ENCODE data around the gene PATZ1.
"Not testable (repeated sequence)": the region's sequence is repeated elsewhere in the genome, so short reads cannot be mapped to it uniquely, and the experiment has no call there.

PATZ1 gene, protein sequence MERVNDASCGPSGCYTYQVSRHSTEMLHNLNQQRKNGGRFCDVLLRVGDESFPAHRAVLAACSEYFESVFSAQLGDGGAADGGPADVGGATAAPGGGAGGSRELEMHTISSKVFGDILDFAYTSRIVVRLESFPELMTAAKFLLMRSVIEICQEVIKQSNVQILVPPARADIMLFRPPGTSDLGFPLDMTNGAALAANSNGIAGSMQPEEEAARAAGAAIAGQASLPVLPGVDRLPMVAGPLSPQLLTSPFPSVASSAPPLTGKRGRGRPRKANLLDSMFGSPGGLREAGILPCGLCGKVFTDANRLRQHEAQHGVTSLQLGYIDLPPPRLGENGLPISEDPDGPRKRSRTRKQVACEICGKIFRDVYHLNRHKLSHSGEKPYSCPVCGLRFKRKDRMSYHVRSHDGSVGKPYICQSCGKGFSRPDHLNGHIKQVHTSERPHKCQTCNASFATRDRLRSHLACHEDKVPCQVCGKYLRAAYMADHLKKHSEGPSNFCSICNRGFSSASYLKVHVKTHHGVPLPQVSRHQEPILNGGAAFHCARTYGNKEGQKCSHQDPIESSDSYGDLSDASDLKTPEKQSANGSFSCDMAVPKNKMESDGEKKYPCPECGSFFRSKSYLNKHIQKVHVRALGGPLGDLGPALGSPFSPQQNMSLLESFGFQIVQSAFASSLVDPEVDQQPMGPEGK

DNA sequence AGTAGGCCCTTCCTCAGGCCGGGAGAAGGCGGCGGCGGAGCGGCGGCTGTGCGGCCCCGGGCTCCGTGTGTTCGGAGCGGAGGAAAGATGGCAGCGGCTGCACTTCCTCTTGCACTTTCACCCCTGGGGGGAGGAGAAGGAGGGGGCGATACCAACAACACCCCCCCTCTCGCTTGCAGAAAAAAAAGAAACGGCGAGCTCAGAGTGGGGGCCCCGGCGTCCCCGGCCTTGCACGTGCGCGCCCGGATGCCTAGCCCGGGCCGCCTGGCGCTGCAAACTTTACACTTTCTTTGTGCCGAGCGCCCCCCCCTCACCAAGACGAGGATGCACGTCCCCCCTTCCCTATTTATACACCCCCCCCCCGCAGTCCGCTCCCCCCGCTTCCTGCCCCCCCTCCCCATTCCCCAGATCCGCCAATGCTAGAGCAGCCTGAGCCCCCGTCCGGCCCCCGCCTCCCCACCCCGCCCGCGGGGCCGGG, at the start of gene PATZ1:
Gene PATZ1, minus strand, starts transcription at position 92 of the 478 bp plus-strand sequence. CDS start 744 bp downstream, outside the sequence.
- peak; percentile 87 for DNase-seq

DNA sequence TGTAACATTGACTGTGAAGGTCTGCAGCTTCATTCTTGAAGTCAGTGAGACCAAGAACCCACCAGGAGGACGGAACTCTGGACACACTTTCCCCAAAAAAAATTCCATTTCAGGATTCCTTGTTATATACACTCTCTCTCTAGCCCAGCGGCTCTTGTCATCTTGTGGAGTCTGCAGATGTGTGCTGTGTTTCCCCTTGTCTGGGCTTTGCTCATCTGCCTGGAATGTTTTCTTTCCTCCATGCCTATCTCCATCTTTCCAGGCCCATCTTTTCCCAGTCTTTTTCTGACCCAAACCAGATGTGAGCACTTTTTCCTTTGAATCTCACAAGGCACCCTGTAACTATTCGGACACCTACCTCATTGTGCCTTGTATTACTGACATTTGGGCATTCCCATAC, 48.2 kb upstream of the PATZ1 start:
- peak; percentile 63 for DNase-seq

DNA sequence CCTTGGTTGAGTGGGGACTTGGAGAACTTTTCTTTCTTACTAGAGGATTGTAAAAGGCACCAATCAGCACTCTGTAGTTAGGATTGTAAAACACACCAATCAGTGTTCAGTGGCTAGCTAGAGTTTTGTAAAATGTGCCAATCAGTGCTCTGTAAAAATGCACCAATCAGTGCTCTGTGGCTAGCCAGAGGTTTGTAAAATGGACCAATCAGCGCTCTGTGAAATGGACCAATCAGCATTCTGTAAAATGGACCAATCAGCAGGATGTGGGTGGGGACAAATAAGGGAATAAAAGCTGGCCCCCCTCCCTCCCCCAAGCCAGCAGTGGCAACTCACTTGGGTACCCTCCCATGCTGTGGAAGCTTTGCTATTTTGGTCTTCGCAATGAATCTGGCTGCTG, 47.7 kb upstream of the PATZ1 start:
- DNase-seq = peak; percentile 10

DNA sequence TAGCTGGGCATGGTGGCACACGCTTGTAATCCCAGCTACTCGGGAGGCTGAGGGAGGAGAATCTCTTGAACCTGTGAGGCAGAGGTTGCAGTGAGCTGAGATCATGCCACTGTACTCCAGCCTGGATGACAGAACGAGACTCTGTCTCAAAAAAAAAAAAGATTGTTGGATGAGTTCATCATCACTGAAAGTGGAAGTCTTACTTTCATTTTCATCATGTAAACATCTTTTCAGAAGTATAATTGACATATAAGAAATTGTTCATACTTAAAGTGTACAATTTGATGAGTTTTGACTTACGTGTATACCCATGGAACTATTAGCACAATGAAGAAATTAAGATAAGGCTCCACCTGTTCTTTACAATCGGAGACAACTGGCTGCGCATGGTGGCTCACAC, 32.5 kb upstream of the PATZ1 start:
- DNase-seq = not testable (repeated sequence)

DNA sequence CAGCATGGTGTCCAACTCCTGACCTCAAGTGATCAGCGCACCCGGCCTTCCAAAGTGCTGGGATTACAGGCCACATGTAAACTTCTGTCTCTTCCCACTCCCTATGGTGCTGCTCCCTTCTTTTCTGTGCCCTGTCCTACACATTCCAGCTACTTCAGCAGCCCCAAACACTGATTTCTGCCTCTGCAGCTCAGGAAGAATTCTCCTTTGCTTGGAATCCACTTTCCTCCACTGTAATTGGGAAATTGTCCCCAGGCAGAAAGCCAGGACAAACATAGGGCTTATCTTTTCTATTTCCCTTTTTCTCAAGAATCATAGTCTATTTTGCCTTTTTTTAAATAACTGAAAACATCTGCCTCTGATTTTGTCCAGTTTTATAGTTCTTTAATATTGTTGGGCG, 32.0 kb upstream of the PATZ1 start:
- DNase-seq = peak; percentile 26

DNA sequence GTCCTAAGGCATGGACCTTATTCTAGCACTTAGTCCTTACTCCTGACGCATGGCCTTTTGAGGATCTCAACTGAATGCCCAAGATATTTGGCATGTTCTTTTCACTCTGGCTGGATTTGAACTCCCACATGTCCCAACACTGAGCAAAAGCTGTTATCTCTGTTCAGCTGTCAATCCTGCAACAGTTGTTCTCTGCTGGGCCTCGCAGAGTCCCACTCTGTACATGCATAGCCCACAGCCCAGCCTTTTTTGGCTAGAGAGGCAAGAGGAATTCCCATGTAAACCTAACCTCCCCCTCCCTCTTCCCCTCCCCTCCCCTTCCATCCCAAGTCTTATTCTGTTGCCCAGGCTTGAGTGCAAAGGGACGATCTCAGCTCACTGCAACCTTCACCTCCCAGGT, 31.5 kb upstream of the PATZ1 start:
- DNase-seq = no peak

DNA sequence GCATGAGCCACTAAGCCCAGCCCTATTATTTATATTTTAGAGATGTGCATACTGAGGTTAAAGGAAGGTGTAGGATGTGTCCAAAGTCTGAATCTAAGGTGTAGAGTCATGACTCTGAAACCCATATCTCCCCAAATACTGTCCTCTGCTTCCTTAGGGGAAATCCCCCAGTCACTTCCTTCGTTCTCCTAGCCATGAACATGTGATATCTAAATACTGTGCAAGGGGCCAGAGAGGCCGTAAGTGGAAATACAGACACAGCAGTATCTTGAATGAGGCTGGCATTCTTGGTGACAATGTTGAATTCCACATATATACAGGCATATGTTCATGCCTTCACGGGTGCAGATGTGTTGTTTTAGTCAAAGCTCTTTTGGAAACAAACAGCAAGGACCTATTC, 21.3 kb upstream of the PATZ1 start:
- no peak for DNase-seq

DNA sequence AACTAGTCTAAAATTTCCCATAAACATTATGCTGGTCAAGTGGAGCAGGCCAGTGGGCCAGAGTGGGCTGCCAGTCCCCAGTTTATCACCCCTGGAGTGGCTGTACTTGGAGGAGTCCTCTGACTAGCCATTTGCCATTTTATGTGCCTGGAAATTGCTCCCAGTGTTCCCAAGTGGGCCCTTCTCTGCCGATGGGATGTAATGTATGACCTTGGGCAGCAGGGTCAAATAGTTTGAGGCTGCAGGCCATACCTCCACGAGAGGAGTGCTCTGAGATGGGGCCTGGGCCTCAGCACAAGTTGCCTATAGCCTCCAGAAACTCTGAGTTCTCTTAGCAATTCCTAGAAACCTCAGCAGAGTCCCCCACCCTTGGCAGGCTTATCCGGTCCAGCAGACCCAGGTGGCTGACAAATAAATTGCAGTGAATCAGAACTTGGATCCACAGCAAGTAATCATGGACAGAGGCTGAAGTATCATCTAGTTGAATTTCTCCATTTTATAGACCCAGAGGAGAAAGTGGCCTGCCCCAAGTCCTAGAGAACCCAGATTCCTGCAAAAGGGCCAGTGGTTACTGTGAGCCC, 17.8 kb upstream of the PATZ1 start:
- no peak for DNase-seq

DNA sequence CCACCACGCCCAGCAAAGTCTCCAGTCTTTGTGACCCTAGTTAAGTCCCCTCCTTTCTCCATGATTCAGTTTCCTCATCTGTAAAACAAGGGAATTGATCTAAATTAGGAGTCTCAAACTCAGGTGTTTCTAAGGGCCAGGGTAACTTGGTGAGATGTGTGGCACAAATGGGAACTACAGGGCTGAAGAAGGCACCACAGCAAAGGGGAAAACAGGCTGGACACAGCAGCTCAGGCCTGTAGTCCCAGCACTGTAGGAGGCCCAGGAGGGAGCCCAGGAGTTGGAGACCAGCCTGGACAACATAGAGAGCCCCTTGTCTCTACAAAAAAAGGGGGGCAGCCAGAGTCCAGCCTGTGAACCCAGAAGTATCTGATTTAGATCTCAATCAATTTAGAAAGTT, 15.6 kb upstream of the PATZ1 start:
- DNase-seq = no peak

DNA sequence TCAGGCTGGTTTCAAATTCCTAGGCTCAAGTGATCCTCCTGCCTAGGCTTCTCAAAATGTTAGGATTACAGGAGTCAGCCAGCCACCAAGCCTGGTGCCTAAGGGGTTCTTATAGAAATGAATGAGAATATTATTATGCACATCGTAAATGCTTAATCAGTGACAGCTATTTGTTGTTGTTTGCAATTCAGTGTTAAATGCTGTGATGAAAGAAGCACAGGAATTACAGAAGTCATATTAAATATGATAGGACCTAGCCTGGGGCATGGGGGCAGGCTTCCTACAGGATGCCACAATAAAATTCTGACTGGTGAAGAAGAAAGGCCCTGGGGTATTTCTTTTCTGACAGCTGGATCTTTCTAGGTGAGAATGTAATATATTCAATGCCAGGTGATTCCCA, 13.9 kb upstream of the PATZ1 start:
- DNase-seq = no peak

DNA sequence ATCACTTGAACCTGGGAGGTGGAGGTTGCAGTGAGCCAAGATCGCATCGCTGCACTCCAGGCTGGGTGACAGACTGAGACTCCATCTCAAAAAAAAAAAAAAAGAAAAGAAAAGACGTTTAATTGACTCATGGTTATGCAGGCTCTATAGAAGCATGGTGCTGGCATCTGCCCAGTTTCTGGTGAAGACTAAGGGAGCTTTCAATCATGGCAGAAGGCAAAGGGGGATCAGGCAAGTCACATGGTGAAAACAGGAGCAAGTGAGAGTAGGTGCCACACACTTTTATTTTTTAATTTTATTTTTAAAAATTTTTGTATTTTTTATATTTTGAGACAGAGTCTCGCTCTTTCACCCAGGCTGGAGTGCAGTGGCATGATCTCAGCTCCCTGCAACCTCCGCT, 8.4 kb upstream of the PATZ1 start:
- no peak for DNase-seq

DNA sequence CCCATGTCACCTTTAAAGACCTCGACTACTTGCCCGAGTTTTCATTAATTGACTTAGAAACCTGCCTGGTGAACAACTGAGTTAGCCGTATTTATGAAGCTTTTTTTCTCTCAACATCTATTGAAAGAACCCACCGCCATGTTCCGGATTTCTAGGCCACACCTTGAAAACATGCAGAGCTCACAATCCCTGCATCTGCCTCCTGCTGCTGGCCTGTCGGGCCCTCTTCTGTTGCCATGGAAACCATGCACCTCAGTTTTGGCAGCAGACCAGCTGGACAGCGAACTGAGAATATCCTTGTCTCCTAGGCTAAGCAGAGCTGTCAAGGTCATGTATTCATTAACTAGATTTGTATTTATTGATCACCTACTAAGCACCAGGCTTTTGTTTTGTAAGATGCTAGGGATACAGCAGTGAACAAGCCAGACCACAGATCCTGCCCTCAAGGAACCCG, 4.3 kb upstream of the PATZ1 start:
- peak; percentile 26 for DNase-seq

DNA sequence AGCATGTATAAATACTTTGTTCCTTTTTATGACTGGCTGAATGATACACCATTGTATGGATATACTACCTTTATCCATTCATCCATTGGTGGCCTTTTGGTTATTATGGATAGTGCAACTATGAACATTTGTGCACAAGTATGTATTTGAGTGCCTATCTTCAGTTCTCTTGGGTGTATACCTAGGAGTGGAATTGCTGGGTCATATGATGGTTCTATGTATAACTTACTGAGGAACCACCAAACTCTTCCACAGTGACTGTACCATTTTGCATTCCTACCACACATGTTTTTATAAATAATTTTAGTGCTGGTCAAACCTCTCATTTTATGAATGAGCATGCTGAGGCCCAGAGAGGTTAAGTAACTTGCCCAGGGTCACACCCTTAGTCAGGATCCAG, 3.8 kb upstream of the PATZ1 start:
- DNase-seq = no peak

DNA sequence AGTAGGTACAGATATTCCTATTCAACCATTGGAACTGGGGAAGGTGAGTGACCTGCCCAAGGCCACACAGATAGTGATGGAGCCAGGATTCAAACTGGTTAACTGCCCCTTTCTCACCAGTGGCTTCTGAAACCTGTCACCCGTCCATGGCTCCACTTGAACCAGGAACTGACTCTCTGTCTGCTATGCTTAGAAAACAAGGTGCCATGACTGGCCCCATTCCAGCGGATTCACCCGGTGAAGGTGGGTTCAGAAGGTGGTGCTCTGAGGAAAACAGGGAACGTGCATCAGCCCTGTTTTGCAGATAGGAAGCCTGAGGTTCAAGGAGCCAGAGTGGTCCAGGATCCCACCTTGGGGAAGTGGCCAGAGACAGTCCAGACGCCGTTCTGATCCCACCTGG, 2.6 kb upstream of the PATZ1 start:
- no peak for DNase-seq

DNA sequence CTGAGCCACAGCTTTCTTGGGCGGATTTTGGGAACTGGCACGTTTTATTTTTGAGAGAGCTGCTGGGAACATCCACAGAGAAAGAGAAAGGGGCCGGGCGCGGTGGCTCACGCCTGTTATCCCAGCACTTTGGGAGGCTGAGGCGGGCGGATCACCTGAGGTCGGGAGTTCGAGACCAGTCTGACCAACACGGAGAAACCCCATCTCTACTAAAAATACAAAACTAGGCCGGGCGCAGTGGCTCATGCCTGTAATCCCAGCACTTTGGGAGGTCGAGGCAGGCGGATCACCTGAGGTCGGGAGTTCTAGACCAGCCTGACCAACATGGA, 1.8 kb upstream of the PATZ1 start:
- DNase-seq = not testable (repeated sequence)

DNA sequence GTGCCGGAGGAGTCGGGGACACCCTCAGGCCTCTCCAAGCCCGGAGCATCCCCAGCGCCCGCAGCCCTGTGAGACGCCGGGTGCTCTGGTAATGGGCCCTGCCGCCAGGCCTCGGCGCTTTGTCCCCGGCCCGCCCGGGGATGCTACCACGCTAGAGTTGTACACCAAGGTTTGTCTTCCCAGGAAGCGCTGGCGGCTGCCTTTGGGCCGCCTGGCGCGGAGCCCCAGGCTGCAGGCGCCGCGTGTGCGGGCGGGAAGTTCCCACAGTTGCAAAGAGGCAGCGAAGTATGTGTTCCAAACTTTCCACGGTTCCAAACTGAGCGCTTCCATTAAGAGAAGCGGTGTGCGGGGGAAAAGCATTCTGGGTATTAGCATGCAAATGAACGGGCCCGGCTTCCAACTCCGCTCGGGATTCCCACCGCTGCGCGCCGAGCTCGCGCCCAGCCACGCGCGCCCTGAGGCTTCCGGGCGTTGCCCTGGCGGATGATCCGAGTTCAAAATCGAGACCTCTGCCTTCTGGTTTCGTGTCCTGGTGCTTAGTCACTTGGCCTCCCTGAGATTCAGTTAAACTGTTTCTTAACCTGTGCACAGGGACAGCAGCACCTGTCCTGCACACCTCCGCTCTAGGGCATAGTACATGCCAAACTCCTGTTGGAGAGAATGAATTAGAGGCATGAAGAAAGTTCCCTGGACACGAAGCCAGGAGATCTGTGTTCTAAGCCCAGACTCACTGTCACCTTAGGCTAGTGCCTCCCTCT, 1.3 kb upstream of the PATZ1 start:
- DNase-seq = peak; percentile 68

DNA sequence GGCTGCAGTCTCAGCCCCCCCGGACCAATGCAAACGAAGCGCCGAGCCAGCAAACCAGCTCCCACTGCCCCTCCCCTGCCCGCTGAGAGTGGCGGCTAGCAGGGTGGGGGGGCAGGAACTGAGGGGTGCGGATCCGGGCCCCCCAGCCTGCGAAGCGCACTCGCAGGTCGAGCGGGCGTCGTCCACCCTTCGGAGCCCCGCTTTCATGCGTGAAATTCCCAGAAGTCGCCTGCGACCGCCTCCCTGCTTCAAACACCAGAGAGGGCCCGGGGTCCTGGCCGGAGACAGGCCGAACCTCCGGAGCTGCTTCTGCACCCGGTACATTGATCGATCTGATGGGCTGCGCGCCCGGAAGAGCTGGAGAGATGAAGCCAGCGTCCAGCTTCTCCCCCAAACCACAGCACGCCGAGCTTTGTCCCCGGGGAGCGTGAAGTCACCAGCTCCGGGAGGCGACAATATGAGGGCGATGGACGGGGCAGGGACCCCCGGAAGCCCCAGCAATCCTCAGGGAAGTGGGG, 646 bp upstream of the PATZ1 start:
- peak; percentile 52 for DNase-seq

DNA sequence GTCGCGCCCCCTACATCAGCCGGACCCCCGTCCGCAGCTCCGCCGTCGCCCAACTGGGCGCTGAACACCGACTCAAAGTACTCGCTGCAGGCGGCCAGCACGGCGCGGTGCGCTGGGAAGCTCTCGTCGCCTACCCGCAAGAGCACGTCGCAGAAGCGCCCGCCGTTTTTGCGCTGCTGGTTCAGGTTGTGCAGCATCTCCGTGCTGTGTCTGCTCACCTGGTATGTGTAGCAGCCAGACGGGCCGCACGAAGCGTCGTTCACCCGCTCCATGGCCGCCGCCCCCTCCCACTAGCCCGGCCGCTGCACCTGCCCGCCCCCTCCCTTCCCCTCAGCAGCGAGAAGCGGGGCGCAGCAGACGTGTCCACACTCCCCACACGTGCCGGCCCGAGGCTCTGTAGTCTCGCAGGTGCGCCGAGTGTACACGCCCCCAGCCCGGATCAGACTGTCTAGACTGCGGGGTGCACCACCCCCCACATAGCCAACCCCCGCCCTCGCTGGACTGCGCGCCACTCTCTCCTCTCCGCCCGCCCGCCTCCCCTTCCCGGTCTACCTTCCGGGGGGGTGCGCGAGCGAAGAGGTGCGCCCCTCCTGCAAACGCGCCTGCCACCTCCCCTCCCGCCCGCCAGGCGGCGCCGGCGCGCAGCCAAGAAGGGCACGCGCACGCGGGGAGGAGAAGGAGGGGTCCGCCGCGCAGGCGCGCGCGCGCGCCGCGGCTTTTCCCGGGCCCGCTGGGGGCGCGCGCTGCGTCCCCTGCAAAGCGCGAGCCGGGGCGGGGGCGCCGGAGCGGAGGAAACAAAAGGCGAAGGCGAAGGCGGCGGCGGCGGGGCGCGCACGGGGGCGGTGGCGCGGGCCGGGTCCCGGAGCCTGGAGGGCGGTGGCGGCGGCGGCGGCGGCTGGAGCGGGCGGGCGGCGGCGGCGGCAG, 553 bp downstream of the PATZ1 start:
- DNase-seq = peak; percentile 93

DNA sequence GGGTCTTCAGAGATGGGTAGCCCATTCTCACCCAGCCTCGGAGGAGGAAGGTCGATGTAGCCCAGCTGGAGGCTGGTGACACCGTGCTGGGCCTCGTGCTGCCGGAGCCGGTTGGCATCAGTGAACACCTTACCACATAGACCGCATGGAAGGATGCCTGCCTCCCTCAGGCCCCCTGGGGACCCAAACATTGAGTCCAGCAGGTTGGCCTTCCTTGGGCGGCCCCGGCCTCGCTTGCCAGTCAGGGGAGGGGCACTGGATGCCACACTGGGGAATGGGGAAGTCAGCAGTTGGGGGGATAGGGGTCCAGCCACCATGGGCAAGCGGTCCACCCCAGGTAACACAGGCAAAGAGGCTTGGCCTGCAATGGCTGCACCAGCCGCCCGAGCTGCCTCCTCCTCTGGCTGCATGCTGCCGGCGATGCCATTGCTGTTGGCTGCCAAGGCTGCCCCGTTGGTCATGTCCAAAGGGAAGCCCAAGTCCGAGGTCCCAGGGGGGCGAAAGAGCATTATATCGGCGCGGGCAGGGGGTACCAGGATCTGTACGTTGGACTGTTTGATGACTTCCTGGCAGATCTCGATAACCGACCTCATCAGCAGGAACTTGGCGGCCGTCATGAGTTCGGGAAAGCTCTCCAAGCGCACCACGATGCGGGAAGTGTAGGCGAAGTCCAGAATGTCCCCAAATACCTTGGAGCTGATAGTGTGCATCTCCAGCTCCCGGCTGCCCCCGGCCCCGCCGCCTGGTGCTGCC, 1.4 kb downstream of the PATZ1 start:
- peak; percentile 56 for DNase-seq

DNA sequence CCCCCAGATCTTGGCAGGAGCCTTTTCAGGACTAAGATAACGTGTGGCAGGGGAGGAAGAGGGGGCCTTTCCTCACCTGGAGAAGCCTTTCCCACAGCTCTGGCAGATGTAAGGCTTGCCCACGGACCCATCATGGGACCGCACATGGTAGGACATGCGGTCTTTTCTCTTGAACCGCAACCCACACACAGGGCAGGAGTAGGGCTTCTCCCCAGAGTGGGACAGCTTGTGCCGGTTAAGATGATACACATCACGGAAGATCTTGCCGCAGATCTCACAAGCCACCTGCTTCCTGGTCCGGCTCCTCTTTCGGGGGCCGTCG, 1.9 kb downstream of the PATZ1 start:
- no peak for DNase-seq
